K562 (cell line): Measurements from ENCODE around the gene IL1RN. TPM values are rescaled to one million over a fixed set of nuclear protein-coding genes. Genes with fewer than 3 reads are reported as not detected.
A peak's percentile ranks its signal among the peaks of the same experiment; 100 is the strongest.

Source experiments
- ASH1L ChIP-seq: fragments of 450-650 bp; IDR thresholded peaks from 2 replicates; pipeline ENCODE4 v1.6.1; 2018; ENCODE audit warnings: borderline replicate concordance, mild to moderate bottlenecking, low read depth; ENCODE audit not compliant: partially characterized antibody
- ELK1 ChIP-seq: sonication (generic); formaldehyde crosslinking; IDR thresholded peaks from 2 replicates; pipeline ENCODE4 v1.8.1; 2022; ENCODE audit warnings: missing genetic modification reagents
- GABPB2 ChIP-seq: fragments of 250-450 bp; sonication (Bioruptor Pico); conservative IDR thresholded peaks from 2 replicates; pipeline ENCODE4 v1.5.1; 2021; ENCODE audit warnings: mild to moderate bottlenecking
- JUNB ChIP-seq: fragments of 450-650 bp; formaldehyde crosslinking; conservative IDR thresholded peaks from 2 replicates; pipeline ENCODE4 v1.4.0; 2020; ENCODE audit warnings: mild to moderate bottlenecking
- KLF16 ChIP-seq: IDR thresholded peaks from 2 replicates; pipeline ENCODE4 v1.6.1; 2016; ENCODE audit warnings: antibody characterized with exemption
- NFYB ChIP-seq: IDR thresholded peaks from 2 replicates; pipeline ENCODE4 v1.6.1; 2011; ENCODE audit warnings: mild to moderate bottlenecking, moderate library complexity; ENCODE audit not compliant: insufficient read length; ENCODE audit errors: extremely low read depth
- NR1H2 ChIP-seq: sonication (generic); formaldehyde crosslinking; IDR thresholded peaks from 2 replicates; pipeline ENCODE4 v1.4.0; 2020; ENCODE audit warnings: mild to moderate bottlenecking, missing genetic modification reagents
- PHTF2 ChIP-seq: fragments of 250-450 bp; sonication (Bioruptor Pico); IDR thresholded peaks from 2 replicates; pipeline ENCODE4 v1.5.0; 2021; ENCODE audit warnings: mild to moderate bottlenecking
- RBM14 ChIP-seq: fragments of 200-400 bp; formaldehyde crosslinking; IDR thresholded peaks from 2 replicates; pipeline ENCODE4 v1.6.1; 2018; ENCODE audit warnings: low read depth, mild to moderate bottlenecking, low read length, moderate library complexity, borderline replicate concordance; ENCODE audit not compliant: insufficient read depth
- RCOR1 ChIP-seq, 2 experiments: IDR thresholded peaks; 2 replicates each; pipeline ENCODE4 v1.6.1; 2012; ENCODE audit warnings: low read depth in 2 of 2, low read length in 2 of 2, borderline replicate concordance in 1 of 2, improper control_type of control experiment in 1 of 2
- SMAD2 ChIP-seq: fragments of 150-350 bp; IDR thresholded peaks from 2 replicates; pipeline ENCODE4 v1.6.1; 2014; ENCODE audit warnings: low read depth, mild to moderate bottlenecking, low read length
- THRB ChIP-seq: fragments of 450-650 bp; formaldehyde crosslinking; conservative IDR thresholded peaks from 2 replicates; pipeline ENCODE4 v1.4.0; 2022; ENCODE audit warnings: mild to moderate bottlenecking, missing genetic modification characterization
- ZNF165 ChIP-seq: fragments of 250-450 bp; sonication (Bioruptor Pico); IDR thresholded peaks from 2 replicates; pipeline ENCODE4 v1.4.0; 2020; ENCODE audit warnings: borderline replicate concordance
- ZNF253 ChIP-seq: fragments of 250-450 bp; sonication (Bioruptor Pico); conservative IDR thresholded peaks from 2 replicates; pipeline ENCODE4 v1.6.1; 2021; ENCODE audit warnings: mild to moderate bottlenecking
- ZNF507 ChIP-seq: conservative IDR thresholded peaks from 2 replicates; pipeline ENCODE4 v1.6.1; 2017; ENCODE audit warnings: missing genetic modification characterization, missing compliant biosample characterization
- polyA plus RNA-seq, 8 experiments: library from polyadenylated mRNA; depleted of rRNA in 4 of 8; stranded (reverse) in 5 of 8; unstranded in 3 of 8; fragments of >200 nt; fragmentation: Nextera tagmentation in 2 of 8; fragmentation: Illumina TruSeq in 1 of 8; extraction: Ambion mirVana in 2 of 8; extraction: Trizol in 1 of 8; gene quantifications; 2 replicates each; pipeline versions ENCODE4 v1.2.1 to v1.2.3, GENCODE V29; 2011 to 2014; ENCODE audit warnings: inconsistent platforms in 1 of 8, missing spikeins in 1 of 8
- total RNA-seq, 7 experiments: library from RNA; depleted of rRNA in 6 of 7; stranded (reverse); fragments of >200 nt in 6 of 7; fragmentation: Illumina TruSeq in 2 of 7; extraction: Trizol in 2 of 7; gene quantifications; 2 replicates each; pipeline versions ENCODE4 v1.2.1 to v1.2.3, GENCODE V29; 2011 to 2021; ENCODE audit warnings: low replicate concordance in 1 of 7
- TF ChIP-seq, protein P1 (sequence below), 2 experiments: IDR thresholded peaks in 1 of 2; conservative IDR thresholded peaks in 1 of 2; 2 replicates each; pipeline ENCODE4 v1.6.1; 2016; ENCODE audit warnings: low read depth in 2 of 2, mild to moderate bottlenecking in 1 of 2, missing compliant biosample characterization in 1 of 2, missing genetic modification characterization in 1 of 2, moderate library complexity in 1 of 2
- TF ChIP-seq, protein P2 (sequence below), 2 experiments: fragments of 450-650 bp; IDR thresholded peaks; 2 replicates each; pipeline ENCODE4 v1.6.1; 2016
- TF ChIP-seq, protein P3 (sequence below): sonication (generic); formaldehyde crosslinking; IDR thresholded peaks from 2 replicates; pipeline ENCODE4 v1.8.0; 2022; ENCODE audit warnings: mild to moderate bottlenecking, missing genetic modification reagents

The IL1RN gene
- total and polyA plus RNA-seq, 9 of the 15 experiments (the other 6 are each of a cell fraction or from before 2014, with no cell fraction given): 0.13 TPM; not detected in 8

- TF ChIP-seq ZNF507 (tag): no peak
- no peak for TF ChIP-seq PHTF2 (CRISPR knock-in tag)
- no peak for TF ChIP-seq THRB (CRISPR knock-in tag)
- TF ChIP-seq, protein P1, sequence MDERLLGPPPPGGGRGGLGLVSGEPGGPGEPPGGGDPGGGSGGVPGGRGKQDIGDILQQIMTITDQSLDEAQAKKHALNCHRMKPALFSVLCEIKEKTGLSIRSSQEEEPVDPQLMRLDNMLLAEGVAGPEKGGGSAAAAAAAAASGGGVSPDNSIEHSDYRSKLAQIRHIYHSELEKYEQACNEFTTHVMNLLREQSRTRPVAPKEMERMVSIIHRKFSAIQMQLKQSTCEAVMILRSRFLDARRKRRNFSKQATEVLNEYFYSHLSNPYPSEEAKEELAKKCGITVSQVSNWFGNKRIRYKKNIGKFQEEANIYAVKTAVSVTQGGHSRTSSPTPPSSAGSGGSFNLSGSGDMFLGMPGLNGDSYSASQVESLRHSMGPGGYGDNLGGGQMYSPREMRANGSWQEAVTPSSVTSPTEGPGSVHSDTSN (CRISPR knock-in tag; IDR thresholded peaks at IDR 0.05; ENCODE audit: low read depth): no peak
- TF ChIP-seq, protein P1 (tag; conservative IDR thresholded peaks at IDR 0.05; ENCODE audit: low read depth): 0 out of 2 replicates have a peak, but pooled peaks have one; percentile 32
- no peak for TF ChIP-seq NR1H2 (CRISPR knock-in tag)
- no peak for TF ChIP-seq SMAD2
- TF ChIP-seq, protein P2, sequence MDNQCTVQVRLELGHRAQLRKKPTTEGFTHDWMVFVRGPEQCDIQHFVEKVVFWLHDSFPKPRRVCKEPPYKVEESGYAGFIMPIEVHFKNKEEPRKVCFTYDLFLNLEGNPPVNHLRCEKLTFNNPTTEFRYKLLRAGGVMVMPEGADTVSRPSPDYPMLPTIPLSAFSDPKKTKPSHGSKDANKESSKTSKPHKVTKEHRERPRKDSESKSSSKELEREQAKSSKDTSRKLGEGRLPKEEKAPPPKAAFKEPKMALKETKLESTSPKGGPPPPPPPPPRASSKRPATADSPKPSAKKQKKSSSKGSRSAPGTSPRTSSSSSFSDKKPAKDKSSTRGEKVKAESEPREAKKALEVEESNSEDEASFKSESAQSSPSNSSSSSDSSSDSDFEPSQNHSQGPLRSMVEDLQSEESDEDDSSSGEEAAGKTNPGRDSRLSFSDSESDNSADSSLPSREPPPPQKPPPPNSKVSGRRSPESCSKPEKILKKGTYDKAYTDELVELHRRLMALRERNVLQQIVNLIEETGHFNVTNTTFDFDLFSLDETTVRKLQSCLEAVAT (IDR thresholded peaks at IDR 0.05): no peak
- TF ChIP-seq GABPB2: no peak
- TF ChIP-seq, protein P3, sequence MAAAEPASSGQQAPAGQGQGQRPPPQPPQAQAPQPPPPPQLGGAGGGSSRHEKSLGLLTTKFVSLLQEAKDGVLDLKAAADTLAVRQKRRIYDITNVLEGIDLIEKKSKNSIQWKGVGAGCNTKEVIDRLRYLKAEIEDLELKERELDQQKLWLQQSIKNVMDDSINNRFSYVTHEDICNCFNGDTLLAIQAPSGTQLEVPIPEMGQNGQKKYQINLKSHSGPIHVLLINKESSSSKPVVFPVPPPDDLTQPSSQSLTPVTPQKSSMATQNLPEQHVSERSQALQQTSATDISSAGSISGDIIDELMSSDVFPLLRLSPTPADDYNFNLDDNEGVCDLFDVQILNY: no peak
- TF ChIP-seq RCOR1 (IDR thresholded peaks at IDR 0.05; ENCODE audit: borderline replicate concordance in 1 of 2, low read depth in 2 of 2, low read length in 2 of 2): no peak
- TF ChIP-seq ELK1: no peak
- TF ChIP-seq ZNF165 (CRISPR knock-in tag): no peak
- TF ChIP-seq RBM14: no peak
- 0 out of 2 replicates have a peak, but pooled peaks have one; percentile 39 for TF ChIP-seq JUNB (CRISPR knock-in tag)
- TF ChIP-seq NFYB: no peak
- no peak for TF ChIP-seq ASH1L
- TF ChIP-seq KLF16: no peak
- no peak for TF ChIP-seq ZNF253 (CRISPR knock-in tag)
These were observed 22.2 kb upstream of the IL1RN start (continued) for GRCh38 chr2:113105047-113105785.
